Fibroblast of the aortic adventitia (primary cell): ENCODE data around the gene SNRNP200. TPM values are rescaled to one million over a fixed set of nuclear protein-coding genes. Genes with fewer than 3 reads are reported as not detected.

Source experiments
- DNase-seq: peaks from one replicate; pipeline ENCODE4 v3.0.0-alpha.2; 2010; ENCODE audit warnings: low read depth
- H3K4me3 ChIP-seq: 2 replicates; pipeline ENCODE4 v1.5.1; 2011; ENCODE audit warnings: low read depth, mild to moderate bottlenecking, control low read depth, low read length, moderate library complexity
- CTCF ChIP-seq: IDR thresholded peaks from 2 replicates; pipeline ENCODE4 v1.5.1; 2011; ENCODE audit warnings: mild to moderate bottlenecking, low read length, control low read depth, inconsistent platforms; ENCODE audit not compliant: insufficient read depth
- total RNA-seq: library from RNA; depleted of rRNA; stranded (reverse); fragments of >200 nt; gene quantifications from 2 replicates; pipeline ENCODE4 v1.2.3, GENCODE V29; 2012; ENCODE audit warnings: low replicate concordance

Gene SNRNP200
- total RNA-seq, 1 donor = 39.3 TPM

GRCh38 chr2:96291751-96292150 lies 13.6 kb downstream of the SNRNP200 start:
- DNase-seq = no peak

GRCh38 chr2:96287273-96287856 lies 18.0 kb downstream of the SNRNP200 start:
- DNase-seq = no peak
- no peak for TF ChIP-seq CTCF
- no peak overlapping the region for H3K4me3 ChIP-seq

More at GRCh38 chr2:96291751-96292150, 13.6 kb downstream of the SNRNP200 start:
- TF ChIP-seq CTCF = no peak
- no peak overlapping the region for H3K4me3 ChIP-seq

- H3K4me3 ChIP-seq = no peak overlapping the region
- no peak for TF ChIP-seq CTCF
- no peak for DNase-seq
Measured at GRCh38 chr2:96276787-96277499, 28.4 kb downstream of the SNRNP200 start.

GRCh38 chr2:96274355-96275056 lies 30.8 kb downstream of the SNRNP200 start:
- H3K4me3 ChIP-seq = no peak overlapping the region
- DNase-seq = no peak
- TF ChIP-seq CTCF = no peak

GRCh38 chr2:96273763-96274162 lies 31.6 kb downstream of the SNRNP200 start:
- no peak for TF ChIP-seq CTCF
- H3K4me3 ChIP-seq = no peak overlapping the region
- no peak for DNase-seq

- DNase-seq = no peak
- no peak for TF ChIP-seq CTCF
- no peak overlapping the region for H3K4me3 ChIP-seq
Measured at GRCh38 chr2:96271995-96272394, 33.4 kb downstream of the SNRNP200 start.
